Measurements from ENCODE around the gene LILRA5. TPM values are rescaled to one million over a fixed set of nuclear protein-coding genes. Genes with fewer than 3 reads are reported as not detected.
"Not testable (repeated sequence)": the region's sequence is repeated elsewhere in the genome, so short reads cannot be mapped to it uniquely, and the experiment has no call there.

The LILRA5 gene
- polyA plus RNA-seq, 1 donor from 2014 or later: not detected

DNA sequence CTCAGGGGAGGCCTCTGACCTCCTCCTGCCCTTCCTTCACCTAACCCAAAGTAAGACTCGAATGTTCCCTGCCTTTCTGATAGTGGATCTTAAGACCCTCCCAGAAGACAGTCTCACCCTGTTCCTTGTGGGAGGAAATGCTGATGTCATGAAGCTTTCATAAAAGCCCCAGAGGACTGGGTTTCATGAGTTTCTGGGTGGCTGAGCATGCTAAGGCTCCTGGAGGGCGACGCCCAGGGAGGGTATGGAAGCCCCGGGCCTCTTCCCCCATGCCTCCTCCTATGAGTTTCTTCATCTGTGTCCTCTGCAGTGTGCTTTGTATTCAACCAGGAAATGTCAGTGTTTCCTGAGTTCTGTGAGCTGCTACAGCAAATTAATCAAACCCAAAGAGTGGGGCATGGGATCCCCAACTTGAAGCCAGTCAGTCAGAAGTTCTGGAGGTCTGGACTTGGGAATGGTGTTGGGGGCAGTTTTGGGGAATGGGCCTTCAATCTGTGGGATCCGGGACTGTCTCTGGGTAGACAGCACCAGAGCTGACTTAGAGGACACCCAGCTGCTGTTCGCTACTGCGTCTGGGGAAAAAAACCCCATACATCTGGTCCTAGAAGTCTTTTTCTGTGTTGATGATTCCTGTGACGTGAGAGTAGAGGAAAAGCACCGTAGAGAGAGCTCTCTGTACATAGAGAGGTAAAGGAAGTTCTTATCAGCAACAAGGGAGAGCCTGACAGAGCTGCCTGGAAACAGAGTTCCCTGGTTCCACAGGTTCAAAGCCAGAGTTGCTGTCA, 30.1 kb downstream of the LILRA5 start:
- Histone ChIP-seq H3K9ac (ENCODE audit: low read length) (no peak overlapping the region), H3K4me2 (ENCODE audit: low read length) (no peak overlapping the region), H4K20me1 (ENCODE audit: insufficient read depth) (no peaks in the 10 kb centered on the region), H3K9me3 (ENCODE audit: low read length) (no peaks in the 10 kb centered on the region), H2AFZ (ENCODE audit: low read depth, low read length) (no peak overlapping the region), H3F3A (ENCODE audit: insufficient read depth, low read length, poor library complexity, severe bottlenecking) (no peaks in the 10 kb centered on the region), H3K9me2 (ENCODE audit: insufficient read depth, low read length) (no peaks in the 10 kb centered on the region), H3K27ac (ENCODE audit: low read length) (no peak overlapping the region), H3K36me3 (ENCODE audit: insufficient read depth, low read length) (no peaks in the 10 kb centered on the region), H3K27me3 (ENCODE audit: insufficient read depth, low read depth, low read length) (no peaks in the 10 kb centered on the region), H3K79me2 (replicated peaks; ENCODE audit: insufficient read depth, low read length) (no peaks in the 10 kb centered on the region), H3K4me3 (ENCODE audit: low read length) (no peak overlapping the region)
- TF ChIP-seq MXI1 (conservative IDR thresholded peaks at IDR 0.05; ENCODE audit: poor library complexity, severe bottlenecking): no peak
- TF ChIP-seq TAF1 (IDR thresholded peaks at IDR 0.05; ENCODE audit: low read depth): no peak
- no peak for TF ChIP-seq EZH2 (IDR thresholded peaks at IDR 0.05; ENCODE audit: borderline replicate concordance, insufficient read depth, low read length, poor library complexity, severe bottlenecking)
- TF ChIP-seq, protein P1, sequence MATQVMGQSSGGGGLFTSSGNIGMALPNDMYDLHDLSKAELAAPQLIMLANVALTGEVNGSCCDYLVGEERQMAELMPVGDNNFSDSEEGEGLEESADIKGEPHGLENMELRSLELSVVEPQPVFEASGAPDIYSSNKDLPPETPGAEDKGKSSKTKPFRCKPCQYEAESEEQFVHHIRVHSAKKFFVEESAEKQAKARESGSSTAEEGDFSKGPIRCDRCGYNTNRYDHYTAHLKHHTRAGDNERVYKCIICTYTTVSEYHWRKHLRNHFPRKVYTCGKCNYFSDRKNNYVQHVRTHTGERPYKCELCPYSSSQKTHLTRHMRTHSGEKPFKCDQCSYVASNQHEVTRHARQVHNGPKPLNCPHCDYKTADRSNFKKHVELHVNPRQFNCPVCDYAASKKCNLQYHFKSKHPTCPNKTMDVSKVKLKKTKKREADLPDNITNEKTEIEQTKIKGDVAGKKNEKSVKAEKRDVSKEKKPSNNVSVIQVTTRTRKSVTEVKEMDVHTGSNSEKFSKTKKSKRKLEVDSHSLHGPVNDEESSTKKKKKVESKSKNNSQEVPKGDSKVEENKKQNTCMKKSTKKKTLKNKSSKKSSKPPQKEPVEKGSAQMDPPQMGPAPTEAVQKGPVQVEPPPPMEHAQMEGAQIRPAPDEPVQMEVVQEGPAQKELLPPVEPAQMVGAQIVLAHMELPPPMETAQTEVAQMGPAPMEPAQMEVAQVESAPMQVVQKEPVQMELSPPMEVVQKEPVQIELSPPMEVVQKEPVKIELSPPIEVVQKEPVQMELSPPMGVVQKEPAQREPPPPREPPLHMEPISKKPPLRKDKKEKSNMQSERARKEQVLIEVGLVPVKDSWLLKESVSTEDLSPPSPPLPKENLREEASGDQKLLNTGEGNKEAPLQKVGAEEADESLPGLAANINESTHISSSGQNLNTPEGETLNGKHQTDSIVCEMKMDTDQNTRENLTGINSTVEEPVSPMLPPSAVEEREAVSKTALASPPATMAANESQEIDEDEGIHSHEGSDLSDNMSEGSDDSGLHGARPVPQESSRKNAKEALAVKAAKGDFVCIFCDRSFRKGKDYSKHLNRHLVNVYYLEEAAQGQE (IDR thresholded peaks at IDR 0.05; ENCODE audit: borderline replicate concordance): no peak
- no peak for TF ChIP-seq POLR2AphosphoS5 (IDR thresholded peaks at IDR 0.05)
- TF ChIP-seq SMC3 (conservative IDR thresholded peaks at IDR 0.05; ENCODE audit: poor library complexity): no peak
- TF ChIP-seq, protein P2, sequence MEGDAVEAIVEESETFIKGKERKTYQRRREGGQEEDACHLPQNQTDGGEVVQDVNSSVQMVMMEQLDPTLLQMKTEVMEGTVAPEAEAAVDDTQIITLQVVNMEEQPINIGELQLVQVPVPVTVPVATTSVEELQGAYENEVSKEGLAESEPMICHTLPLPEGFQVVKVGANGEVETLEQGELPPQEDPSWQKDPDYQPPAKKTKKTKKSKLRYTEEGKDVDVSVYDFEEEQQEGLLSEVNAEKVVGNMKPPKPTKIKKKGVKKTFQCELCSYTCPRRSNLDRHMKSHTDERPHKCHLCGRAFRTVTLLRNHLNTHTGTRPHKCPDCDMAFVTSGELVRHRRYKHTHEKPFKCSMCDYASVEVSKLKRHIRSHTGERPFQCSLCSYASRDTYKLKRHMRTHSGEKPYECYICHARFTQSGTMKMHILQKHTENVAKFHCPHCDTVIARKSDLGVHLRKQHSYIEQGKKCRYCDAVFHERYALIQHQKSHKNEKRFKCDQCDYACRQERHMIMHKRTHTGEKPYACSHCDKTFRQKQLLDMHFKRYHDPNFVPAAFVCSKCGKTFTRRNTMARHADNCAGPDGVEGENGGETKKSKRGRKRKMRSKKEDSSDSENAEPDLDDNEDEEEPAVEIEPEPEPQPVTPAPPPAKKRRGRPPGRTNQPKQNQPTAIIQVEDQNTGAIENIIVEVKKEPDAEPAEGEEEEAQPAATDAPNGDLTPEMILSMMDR (IDR thresholded peaks at IDR 0.05; ENCODE audit: poor library complexity, severe bottlenecking): no peak
- no peak for TF ChIP-seq RAD21 (conservative IDR thresholded peaks at IDR 0.05)
- no peak for TF ChIP-seq EP300 (conservative IDR thresholded peaks at IDR 0.05; ENCODE audit: poor library complexity, severe bottlenecking)

DNA sequence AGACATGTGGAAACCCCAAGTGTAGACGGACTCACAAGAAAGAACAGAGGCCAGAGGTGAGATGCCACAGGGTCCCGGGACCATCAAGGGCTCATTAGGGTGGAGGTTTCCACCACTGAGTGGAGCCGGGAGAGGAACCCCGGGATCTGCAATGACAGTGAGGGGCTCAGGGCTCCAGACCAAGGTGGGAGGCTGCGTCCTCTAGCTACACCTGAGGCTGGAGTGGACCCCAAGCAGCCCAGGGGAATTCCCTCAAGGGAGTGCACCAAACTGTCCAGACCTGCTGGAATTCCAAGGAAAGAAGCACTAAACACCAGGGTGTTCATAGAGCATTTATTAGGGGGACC, 31.3 kb downstream of the LILRA5 start:
- H3K9ac ChIP-seq (ENCODE audit: low read length); H3K9me3 ChIP-seq (ENCODE audit: low read length); H3K4me2 ChIP-seq (ENCODE audit: low read length); H3K27ac ChIP-seq (ENCODE audit: low read length); H3F3A ChIP-seq (ENCODE audit: insufficient read depth, low read length, poor library complexity, severe bottlenecking); H3K9me2 ChIP-seq (ENCODE audit: insufficient read depth, low read length); H4K20me1 ChIP-seq (ENCODE audit: insufficient read depth); H2AFZ ChIP-seq (ENCODE audit: low read depth, low read length); H3K36me3 ChIP-seq (ENCODE audit: insufficient read depth, low read length); H3K79me2 ChIP-seq (replicated peaks; ENCODE audit: insufficient read depth, low read length); H3K27me3 ChIP-seq (ENCODE audit: insufficient read depth, low read depth, low read length); H3K4me3 ChIP-seq (ENCODE audit: low read length): not testable (repeated sequence)
